GM12892 (cell line): ENCODE measurements around the gene GRM1.

Experiments used
- POLR2A ChIP-seq: IDR thresholded peaks from 2 replicates; pipeline ENCODE4 v1.6.1; 2011; ENCODE audit warnings: low read depth, low read length, control low read depth
- TAF1 ChIP-seq: IDR thresholded peaks from 2 replicates; pipeline ENCODE4 v1.6.1; 2011; ENCODE audit warnings: low read depth, mild to moderate bottlenecking, control low read depth, low read length, borderline replicate concordance

GRCh38 chr6:146191166-146191565, 162.3 kb downstream of the GRM1 start:
- TF ChIP-seq TAF1 (no peak), POLR2A (no peak)
